SJCRH30 (cell line): Measurements from ENCODE around the gene CALN1. TPM values are rescaled to one million over a fixed set of nuclear protein-coding genes. Genes with fewer than 3 reads are reported as not detected.

Source experiments
- DNase-seq, 2 experiments: peaks; one replicate each; pipeline ENCODE4 v3.0.0-alpha.2; 2015 to 2020
- H3K27ac ChIP-seq: fragments of 250-450 bp; sonication (Bioruptor Pico); 2 replicates; pipeline ENCODE4 v1.5.1; 2020; ENCODE audit warnings: mild to moderate bottlenecking, moderate library complexity
- H3K27me3 ChIP-seq: fragments of 250-450 bp; sonication (Bioruptor Pico); 2 replicates; pipeline ENCODE4 v1.5.1; 2020; ENCODE audit warnings: mild to moderate bottlenecking, moderate library complexity
- H3K36me3 ChIP-seq: fragments of 250-450 bp; sonication (Bioruptor Pico); 2 replicates; pipeline ENCODE4 v1.5.1; 2020; ENCODE audit warnings: mild to moderate bottlenecking, moderate library complexity
- H3K4me1 ChIP-seq: fragments of 250-450 bp; sonication (Bioruptor Pico); 2 replicates; pipeline ENCODE4 v1.5.1; 2020; ENCODE audit warnings: mild to moderate bottlenecking, moderate library complexity
- H3K4me3 ChIP-seq: fragments of 250-450 bp; sonication (Bioruptor Pico); 2 replicates; pipeline ENCODE4 v1.5.1; 2020; ENCODE audit warnings: mild to moderate bottlenecking, moderate library complexity
- H3K9me3 ChIP-seq: fragments of 250-450 bp; sonication (Bioruptor Pico); replicated peaks from 2 replicates; pipeline ENCODE4 v1.5.1; 2020; ENCODE audit warnings: mild to moderate bottlenecking, moderate library complexity
- total RNA-seq: library from RNA; depleted of rRNA; stranded (reverse); fragments of >200 nt; shearing (Covaris generic); gene quantifications from 2 replicates; pipeline ENCODE4 v1.2.3, GENCODE V29; 2014

Gene CALN1
- total RNA-seq, 1 experiment from 2014 or later: 0.02 TPM

DNA sequence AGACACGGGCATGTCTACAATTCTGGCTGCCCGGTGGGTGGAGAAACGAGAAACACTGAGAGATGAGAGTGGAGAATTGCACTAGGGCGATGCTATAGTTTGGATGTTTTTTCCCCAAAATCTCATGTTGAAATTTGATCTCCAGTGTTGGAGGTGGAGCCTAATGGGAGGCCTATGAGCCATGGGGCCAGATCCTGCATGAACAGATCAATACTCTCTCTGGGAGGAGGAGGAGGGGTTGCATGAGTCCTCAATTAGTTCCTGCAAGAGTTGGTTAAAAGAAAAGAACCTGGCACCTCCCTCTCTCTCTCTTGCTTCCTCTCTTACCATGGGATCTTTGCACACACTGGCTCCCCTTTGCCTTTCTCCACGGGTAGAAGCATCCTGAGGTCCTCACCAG lies 299.1 kb downstream of the CALN1 start:
- Histone ChIP-seq H3K27ac (no peak overlapping the region), H3K27me3 (no peaks in the 10 kb centered on the region), H3K4me3 (no peak overlapping the region), H3K4me1 (no peaks in the 10 kb centered on the region), H3K9me3 (no peaks in the 10 kb centered on the region), H3K36me3 (no peaks in the 10 kb centered on the region)
- DNase-seq: no peak

DNA sequence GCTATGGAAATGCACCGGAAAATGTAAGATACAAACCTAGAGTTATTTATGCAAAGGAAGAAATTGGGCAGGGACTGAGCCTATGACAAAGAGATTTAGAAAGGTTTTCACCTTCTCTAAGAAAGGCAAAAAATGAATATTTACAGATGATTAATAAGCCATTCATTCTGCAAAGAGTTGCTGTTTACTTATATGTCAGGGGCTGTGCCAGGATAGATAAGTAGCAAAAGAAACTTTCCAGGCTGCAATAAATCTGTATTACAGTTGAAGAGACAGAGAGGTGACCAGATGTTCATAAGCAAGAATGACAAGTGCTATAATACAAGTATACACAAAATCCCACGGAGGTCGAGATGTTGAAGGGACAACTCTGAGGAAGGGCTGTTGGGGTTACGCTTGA lies 299.6 kb downstream of the CALN1 start:
- Histone ChIP-seq H3K4me3 (no peak overlapping the region), H3K27ac (no peak overlapping the region), H3K27me3 (no peaks in the 10 kb centered on the region), H3K36me3 (no peaks in the 10 kb centered on the region), H3K4me1 (no peaks in the 10 kb centered on the region), H3K9me3 (no peaks in the 10 kb centered on the region)
- no peak for DNase-seq

DNA sequence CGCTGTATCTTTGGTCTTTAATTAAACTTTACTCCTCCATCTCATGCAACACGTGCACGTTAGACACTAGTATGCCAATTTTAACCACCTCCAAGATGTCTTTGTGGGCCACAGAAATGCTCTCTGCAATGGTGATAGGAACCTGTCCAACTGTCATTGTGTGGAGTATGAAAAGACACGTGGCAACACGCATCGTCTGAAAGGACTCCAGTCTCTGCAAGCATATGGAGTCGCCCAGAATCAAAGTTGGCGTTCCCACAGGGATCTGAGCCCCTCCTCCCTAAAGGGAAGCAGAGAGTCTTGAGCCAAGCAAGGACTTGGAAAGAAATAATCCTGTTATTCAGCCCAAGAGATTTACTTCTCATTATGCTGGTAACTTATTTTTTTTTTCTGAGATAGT lies 301.1 kb downstream of the CALN1 start:
- no peak overlapping the region for H3K4me3 ChIP-seq
- H3K27me3 ChIP-seq: no peaks in the 10 kb centered on the region
- no peak for DNase-seq
- no peak overlapping the region for H3K27ac ChIP-seq
- no peaks in the 10 kb centered on the region for H3K36me3 ChIP-seq
- H3K4me1 ChIP-seq: no peaks in the 10 kb centered on the region
- no peaks in the 10 kb centered on the region for H3K9me3 ChIP-seq

DNA sequence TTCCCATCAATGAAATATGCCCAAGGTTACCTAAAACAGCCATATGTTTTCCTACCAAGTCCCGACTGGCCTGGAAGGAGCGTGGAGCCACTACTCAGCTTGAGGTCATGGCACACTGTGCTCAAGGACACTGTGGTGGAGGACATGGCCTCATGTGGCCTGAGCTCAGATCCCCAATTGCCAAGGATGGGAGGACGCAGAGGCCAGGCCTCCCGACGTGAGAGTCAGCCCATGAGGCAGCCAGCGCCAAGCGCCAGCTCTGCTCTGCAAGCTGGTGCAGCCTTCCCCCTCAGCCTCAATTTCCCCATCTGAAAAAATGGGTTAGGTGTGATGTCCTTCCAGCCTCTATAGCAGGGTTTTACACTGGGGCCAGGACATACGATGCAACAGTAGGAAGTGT lies 302.6 kb downstream of the CALN1 start:
- Histone ChIP-seq H3K4me3 (no peak overlapping the region), H3K9me3 (no peaks in the 10 kb centered on the region)

DNA sequence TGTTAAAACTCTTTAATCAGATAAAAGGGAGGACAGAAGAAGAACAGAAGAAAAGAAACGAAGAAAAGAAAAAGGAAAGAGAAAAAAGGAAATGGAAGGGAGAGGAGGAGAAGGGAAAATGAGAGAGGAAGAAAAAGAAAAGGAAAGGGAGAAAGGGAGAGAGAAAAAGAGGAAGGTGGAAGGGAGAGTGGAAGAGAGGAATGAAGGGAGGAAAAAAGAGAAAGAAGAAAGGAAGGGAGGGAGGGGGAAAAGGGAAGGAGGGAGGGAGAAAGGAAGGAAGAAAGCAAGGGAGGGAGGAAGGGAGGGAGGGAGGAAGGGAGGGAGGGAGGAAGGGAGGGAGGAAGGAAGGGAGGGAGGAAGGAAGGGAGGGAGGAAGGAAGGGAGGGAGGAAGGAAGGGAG lies 305.7 kb downstream of the CALN1 start:
- Histone ChIP-seq H3K9me3 (no peaks in the 10 kb centered on the region), H3K27ac (no peak overlapping the region), H3K27me3 (0 out of 2 replicates have a peak, but pooled peaks cover under 1% of the 10 kb centered on the region), H3K36me3 (no peaks in the 10 kb centered on the region), H3K4me3 (no peak overlapping the region), H3K4me1 (no peaks in the 10 kb centered on the region)
- DNase-seq: no peak

More for the DNA sequence above, 302.6 kb downstream of the CALN1 start:
- Histone ChIP-seq H3K27ac (no peak overlapping the region), H3K4me1 (no peaks in the 10 kb centered on the region), H3K27me3 (no peaks in the 10 kb centered on the region), H3K36me3 (no peaks in the 10 kb centered on the region)
- no peak for DNase-seq

DNA sequence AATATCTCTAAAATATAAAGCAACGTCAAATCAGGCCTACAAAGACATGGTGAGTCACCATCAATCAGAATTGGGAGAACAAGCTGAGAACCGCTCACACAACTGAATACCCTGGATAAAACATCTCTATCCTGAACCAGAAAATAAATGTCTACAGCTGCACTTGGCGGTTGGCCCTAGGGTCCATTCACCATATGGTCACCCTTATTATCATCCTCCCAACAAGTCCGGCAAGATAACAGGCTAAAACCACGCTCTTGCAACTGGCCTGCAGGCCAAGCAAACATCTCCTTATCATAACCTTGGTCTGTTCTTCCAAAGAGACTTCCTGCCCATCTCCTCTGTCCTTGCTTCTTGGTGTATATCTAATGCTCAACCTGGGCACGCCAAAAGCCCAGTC lies 310.7 kb downstream of the CALN1 start:
- Histone ChIP-seq H3K27ac (no peak overlapping the region), H3K9me3 (no peaks in the 10 kb centered on the region), H3K27me3 (0 out of 2 replicates have a peak, but pooled peaks cover 3% of the 10 kb centered on the region), H3K36me3 (no peaks in the 10 kb centered on the region), H3K4me1 (no peaks in the 10 kb centered on the region), H3K4me3 (no peak overlapping the region)
- DNase-seq: no peak

DNA sequence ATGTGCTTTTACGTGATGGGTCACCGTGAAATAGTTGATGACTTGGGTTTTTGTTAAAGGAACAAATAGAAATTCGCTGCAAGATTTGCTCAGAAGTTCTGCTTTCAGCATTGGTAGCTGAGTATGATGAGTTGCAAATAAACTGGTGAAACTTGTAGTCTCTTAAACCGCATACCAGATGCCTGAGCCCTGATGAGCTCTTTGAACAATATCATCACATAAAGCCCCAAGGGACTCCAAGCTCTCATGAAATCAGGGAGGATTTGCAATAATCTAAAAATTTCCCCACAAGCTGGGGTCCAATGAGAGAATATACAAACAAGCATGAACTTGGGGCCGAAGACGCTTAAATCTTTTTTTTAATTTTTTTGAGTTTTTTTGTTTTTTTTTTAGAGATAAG lies 312.4 kb downstream of the CALN1 start:
- Histone ChIP-seq H3K36me3 (no peaks in the 10 kb centered on the region), H3K4me1 (no peaks in the 10 kb centered on the region), H3K27me3 (0 out of 2 replicates have a peak, but pooled peaks cover 3% of the 10 kb centered on the region), H3K27ac (no peak overlapping the region), H3K9me3 (no peaks in the 10 kb centered on the region), H3K4me3 (no peak overlapping the region)
- DNase-seq: no peak

DNA sequence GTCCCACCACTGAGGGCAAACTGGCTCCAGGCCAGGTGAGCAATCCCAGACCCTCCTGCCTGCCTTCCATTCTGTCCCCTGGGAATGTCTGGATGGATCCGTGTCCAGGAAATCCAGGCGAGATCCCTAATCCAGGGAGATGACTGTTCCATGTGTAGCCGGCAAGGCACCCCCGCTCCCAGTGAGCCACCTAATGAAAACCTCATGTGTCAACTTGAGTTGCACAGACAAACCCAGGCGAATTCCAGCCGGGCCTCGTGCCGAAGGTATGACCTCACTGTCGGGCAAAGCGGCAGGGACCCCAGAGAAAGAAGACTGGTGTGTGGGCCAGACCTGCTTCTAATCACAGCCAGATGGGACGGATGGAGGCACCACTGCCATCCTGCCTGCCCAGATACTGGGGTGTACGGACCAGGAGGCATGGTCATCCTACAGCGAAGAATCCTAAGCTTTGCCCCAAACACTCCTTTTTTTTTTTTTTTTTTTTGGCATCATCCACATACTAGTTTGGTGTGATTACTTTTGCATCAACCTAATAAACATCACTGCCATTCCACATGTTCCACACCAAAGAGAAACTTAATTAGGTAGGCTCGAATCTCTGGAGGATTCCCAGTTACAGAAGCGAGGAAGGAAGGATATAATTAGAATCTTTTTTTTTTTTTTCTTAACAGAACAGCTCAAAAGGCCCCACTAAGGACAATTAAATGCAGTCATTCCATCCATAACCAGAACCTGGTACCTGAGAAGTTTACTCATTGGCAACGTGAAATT lies 313.1 kb downstream of the CALN1 start:
- Histone ChIP-seq H3K27me3 (0 out of 2 replicates have a peak, but pooled peaks cover 3% of the 10 kb centered on the region), H3K4me1 (no peaks in the 10 kb centered on the region), H3K4me3 (no peak overlapping the region), H3K27ac (no peak overlapping the region), H3K36me3 (no peaks in the 10 kb centered on the region), H3K9me3 (no peaks in the 10 kb centered on the region)
- DNase-seq: peak; percentile 49 to 52

DNA sequence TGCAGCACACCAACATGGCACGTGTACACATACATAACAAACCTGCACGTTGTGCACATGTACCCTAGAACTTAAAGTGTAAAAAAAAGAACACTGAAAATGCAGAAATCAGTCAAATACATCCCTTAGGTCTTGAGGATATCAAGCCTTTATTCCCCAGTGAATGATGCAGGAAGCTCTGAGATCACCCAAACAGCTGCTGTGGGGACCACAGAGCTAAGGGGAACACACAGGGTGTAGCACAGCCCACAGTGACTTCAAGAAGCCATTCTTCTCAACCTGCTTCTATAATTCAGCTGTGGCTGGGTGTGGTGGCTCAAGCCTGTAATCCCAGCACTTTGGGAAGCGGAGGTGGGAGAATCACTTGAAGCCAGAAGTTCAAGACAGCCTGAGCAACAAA lies 314.9 kb downstream of the CALN1 start:
- peak in 1 of 2 experiments; percentile 10 for DNase-seq
- Histone ChIP-seq H3K36me3 (no peaks in the 10 kb centered on the region), H3K27me3 (0 out of 2 replicates have a peak, but pooled peaks cover 3% of the 10 kb centered on the region), H3K4me3 (no peak overlapping the region), H3K9me3 (no peaks in the 10 kb centered on the region), H3K4me1 (no peaks in the 10 kb centered on the region), H3K27ac (no peak overlapping the region)

DNA sequence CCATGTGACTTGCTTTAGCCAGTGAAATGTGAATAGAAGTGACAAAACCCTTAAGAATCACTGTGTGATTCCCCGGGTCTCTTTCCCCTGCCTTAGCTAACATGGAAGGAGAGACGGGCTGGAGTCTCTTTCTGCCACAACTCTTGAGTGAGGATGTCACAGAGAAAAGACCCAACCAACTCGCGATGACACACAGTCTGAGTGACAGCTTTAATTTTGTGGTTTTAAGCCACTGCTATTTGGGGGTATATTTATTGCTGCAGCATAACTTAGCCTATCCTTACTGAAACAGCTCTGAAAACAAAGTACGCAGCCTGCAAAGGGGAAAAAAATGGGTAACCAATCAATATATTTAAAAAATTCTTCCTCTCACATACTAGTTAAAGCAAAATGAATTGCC lies 319.4 kb downstream of the CALN1 start:
- H3K36me3 ChIP-seq: no peaks in the 10 kb centered on the region
- H3K9me3 ChIP-seq: no peaks in the 10 kb centered on the region
- H3K4me1 ChIP-seq: no peaks in the 10 kb centered on the region
- no peak overlapping the region for H3K4me3 ChIP-seq
- DNase-seq: no peak
- no peak overlapping the region for H3K27ac ChIP-seq
- no peaks in the 10 kb centered on the region; the same call in 1 of the 2 replicates for H3K27me3 ChIP-seq

DNA sequence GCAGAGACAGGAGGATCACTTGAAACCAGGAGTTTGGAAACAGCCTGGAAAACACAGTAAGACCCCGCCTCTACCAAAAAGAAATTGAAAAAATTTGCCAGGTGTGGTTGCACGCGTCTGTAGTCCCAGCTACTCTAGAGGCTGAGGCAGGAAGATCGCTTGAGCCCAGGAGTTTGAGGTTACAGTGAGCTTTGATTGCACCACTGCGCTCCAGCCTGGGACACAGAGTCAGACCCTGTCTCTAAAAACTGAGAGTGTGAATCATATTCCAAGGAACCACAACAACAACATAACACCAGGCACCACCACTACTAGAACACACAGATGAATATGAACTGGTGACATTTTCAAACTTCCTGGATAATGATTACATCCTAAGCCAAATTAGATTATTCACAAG lies 324.2 kb downstream of the CALN1 start:
- no peak for DNase-seq
- no peaks in the 10 kb centered on the region; the same call in 1 of the 2 replicates for H3K27me3 ChIP-seq

DNA sequence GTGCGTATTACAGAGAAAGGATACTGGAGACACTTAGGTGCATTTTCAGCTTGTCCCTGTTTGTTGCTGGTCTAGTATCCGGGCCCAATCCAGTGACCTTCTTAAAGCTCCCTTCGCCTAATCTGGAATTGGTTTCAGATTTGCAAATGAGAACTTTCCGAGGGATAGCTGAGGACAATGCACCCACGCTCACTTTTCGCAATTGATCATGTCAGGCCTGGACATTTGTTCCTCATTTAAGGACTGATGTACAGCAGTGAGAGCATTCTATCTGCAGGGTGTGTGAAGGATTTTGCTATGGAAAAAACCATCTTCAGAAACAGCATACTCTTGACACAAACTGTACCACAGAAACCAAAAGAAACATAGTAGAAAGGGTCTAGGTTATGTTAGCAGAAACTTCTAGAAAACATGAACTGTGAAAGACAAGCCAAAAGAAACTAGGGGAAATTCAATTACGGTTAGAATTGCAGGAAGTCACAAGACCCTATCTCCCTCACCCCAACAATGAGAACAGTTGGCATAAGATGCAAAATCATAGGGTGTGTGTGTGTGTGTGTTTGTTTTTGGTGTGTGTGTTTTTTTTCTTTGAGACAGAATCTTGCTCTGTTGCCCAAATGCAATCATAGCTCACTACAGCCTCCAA lies 331.1 kb downstream of the CALN1 start:
- Histone ChIP-seq H3K36me3 (no peaks in the 10 kb centered on the region), H3K27me3 (no peaks in the 10 kb centered on the region), H3K27ac (no peak overlapping the region), H3K4me3 (no peak overlapping the region), H3K9me3 (no peaks in the 10 kb centered on the region), H3K4me1 (no peaks in the 10 kb centered on the region)
- no peak for DNase-seq

More for the DNA sequence above, 324.2 kb downstream of the CALN1 start:
- no peaks in the 10 kb centered on the region for H3K36me3 ChIP-seq
- no peaks in the 10 kb centered on the region for H3K4me1 ChIP-seq
- H3K27ac ChIP-seq: no peak overlapping the region
- H3K4me3 ChIP-seq: no peak overlapping the region
- H3K9me3 ChIP-seq: no peaks in the 10 kb centered on the region

DNA sequence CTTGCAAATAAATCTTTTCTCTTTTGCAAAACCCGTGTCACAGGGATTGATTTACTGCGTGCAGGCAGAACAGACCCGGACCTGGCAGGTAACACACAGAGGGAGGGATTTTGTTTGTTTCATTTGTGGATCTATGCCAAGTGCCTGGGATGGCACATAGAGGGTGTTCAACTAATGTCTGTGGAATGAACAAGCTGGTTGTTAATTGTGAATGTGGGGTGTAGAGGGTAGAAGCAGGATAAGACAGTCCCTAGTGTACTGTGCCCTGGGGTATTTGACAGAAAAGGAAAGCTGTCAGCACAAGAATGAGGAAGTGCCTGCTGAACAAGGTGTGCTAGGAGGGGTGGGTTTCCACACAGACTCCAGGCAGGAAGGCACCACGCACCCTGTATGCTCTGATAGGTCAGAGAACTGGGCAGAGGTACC lies 331.8 kb downstream of the CALN1 start:
- DNase-seq: no peak
- no peaks in the 10 kb centered on the region for H3K9me3 ChIP-seq
- H3K4me1 ChIP-seq: no peaks in the 10 kb centered on the region
- H3K27ac ChIP-seq: no peak overlapping the region
- no peaks in the 10 kb centered on the region for H3K27me3 ChIP-seq
- H3K36me3 ChIP-seq: no peaks in the 10 kb centered on the region
- no peak overlapping the region for H3K4me3 ChIP-seq

DNA sequence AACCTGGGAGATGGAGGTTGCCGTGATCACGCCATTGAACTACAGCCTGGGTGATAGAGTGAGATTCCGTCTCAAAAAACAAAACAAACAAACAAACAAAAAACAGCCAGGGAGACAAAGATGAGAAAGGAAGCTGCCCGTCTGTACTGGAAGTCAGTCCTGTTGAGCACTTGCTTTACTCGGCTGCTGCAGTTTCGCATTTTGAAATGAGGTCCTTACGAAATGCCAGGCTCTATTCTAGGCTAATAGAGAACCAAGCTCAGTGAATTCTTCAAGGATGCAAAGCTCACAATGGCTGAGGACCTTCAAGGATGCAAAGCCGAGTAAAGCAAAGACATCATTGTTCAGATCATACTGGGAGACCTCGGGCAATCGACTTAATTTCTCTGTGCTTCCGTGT lies 333.3 kb downstream of the CALN1 start:
- DNase-seq: no peak
- Histone ChIP-seq H3K4me1 (no peaks in the 10 kb centered on the region), H3K9me3 (no peaks in the 10 kb centered on the region), H3K4me3 (no peak overlapping the region), H3K27me3 (no peaks in the 10 kb centered on the region; the same call in 1 of the 2 replicates), H3K36me3 (no peaks in the 10 kb centered on the region), H3K27ac (no peak overlapping the region)

DNA sequence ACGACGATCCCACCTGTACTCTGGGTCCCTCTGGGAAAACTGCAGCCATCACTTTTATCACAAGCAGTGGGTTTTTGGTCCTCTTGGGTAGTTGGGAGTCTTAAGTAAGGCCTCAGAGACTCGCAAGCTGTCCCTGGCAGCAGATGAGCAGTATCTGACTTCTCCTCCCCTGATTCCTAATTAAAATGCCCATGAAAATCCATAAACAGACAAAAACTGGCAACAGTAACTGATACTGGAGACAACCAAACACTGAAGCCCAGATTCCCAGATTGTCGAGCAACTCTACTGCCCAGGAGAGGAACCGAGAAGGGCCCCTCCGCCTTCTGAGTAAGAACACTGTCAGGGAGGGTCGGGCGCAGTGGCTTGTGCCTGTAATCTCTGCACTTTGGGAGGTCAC lies 333.8 kb downstream of the CALN1 start:
- Histone ChIP-seq H3K9me3 (no peaks in the 10 kb centered on the region), H3K36me3 (no peaks in the 10 kb centered on the region), H3K27me3 (no peaks in the 10 kb centered on the region; the same call in 1 of the 2 replicates), H3K4me1 (no peaks in the 10 kb centered on the region), H3K27ac (no peak overlapping the region), H3K4me3 (no peak overlapping the region)
- DNase-seq: no peak
